Measurements from ENCODE around the gene MICB.
"Not testable (repeated sequence)": the region's sequence is repeated elsewhere in the genome, so short reads cannot be mapped to it uniquely, and the experiment has no call there.

The MICB gene

GRCh38 chr6:31485055-31485454 lies 12.9 kb upstream of the MICB start:
- H3K4me1 ChIP-seq (ENCODE audit: control insufficient read depth in 2 of 2, insufficient read depth in 2 of 2, low read length in 2 of 2): no peaks in the 10 kb centered on the region
- H3K27ac ChIP-seq (ENCODE audit: low read depth in 2 of 2, low read length in 2 of 2): no peak overlapping the region
- no peaks in the 10 kb centered on the region for H3K27me3 ChIP-seq (ENCODE audit: control insufficient read depth in 2 of 2, insufficient read depth in 2 of 2, low read length in 2 of 2)
- H3K36me3 ChIP-seq (ENCODE audit: control insufficient read depth in 2 of 2, insufficient read depth in 2 of 2, low read length in 2 of 2): no peaks in the 10 kb centered on the region
- H3K9me3 ChIP-seq (ENCODE audit: control insufficient read depth in 2 of 2, low read length in 2 of 2): no peaks in the 10 kb centered on the region
- no peak overlapping the region for H3K4me3 ChIP-seq (ENCODE audit: low read length in 2 of 2)
- H3K9ac ChIP-seq (ENCODE audit: low read depth in 1 of 2, low read length in 2 of 2): no peak overlapping the region

- H3K4me1 ChIP-seq (ENCODE audit: control insufficient read depth in 2 of 2, insufficient read depth in 2 of 2, low read length in 2 of 2); H3K9ac ChIP-seq (ENCODE audit: low read depth in 1 of 2, low read length in 2 of 2); H3K27me3 ChIP-seq (ENCODE audit: control insufficient read depth in 2 of 2, insufficient read depth in 2 of 2, low read length in 2 of 2); H3K9me3 ChIP-seq (ENCODE audit: control insufficient read depth in 2 of 2, low read length in 2 of 2); H3K4me3 ChIP-seq (ENCODE audit: low read length in 2 of 2); H3K27ac ChIP-seq (ENCODE audit: low read depth in 2 of 2, low read length in 2 of 2); H3K36me3 ChIP-seq (ENCODE audit: control insufficient read depth in 2 of 2, insufficient read depth in 2 of 2, low read length in 2 of 2): not testable (repeated sequence)
Measured at GRCh38 chr6:31486065-31486837, 11.7 kb upstream of the MICB start.

GRCh38 chr6:31487674-31488073 lies 10.3 kb upstream of the MICB start:
- not testable (repeated sequence) for H3K36me3 ChIP-seq (ENCODE audit: control insufficient read depth in 2 of 2, insufficient read depth in 2 of 2, low read length in 2 of 2); H3K27me3 ChIP-seq (ENCODE audit: control insufficient read depth in 2 of 2, insufficient read depth in 2 of 2, low read length in 2 of 2); H3K9ac ChIP-seq (ENCODE audit: low read depth in 1 of 2, low read length in 2 of 2); H3K4me3 ChIP-seq (ENCODE audit: low read length in 2 of 2); H3K27ac ChIP-seq (ENCODE audit: low read depth in 2 of 2, low read length in 2 of 2); H3K9me3 ChIP-seq (ENCODE audit: control insufficient read depth in 2 of 2, low read length in 2 of 2); H3K4me1 ChIP-seq (ENCODE audit: control insufficient read depth in 2 of 2, insufficient read depth in 2 of 2, low read length in 2 of 2)

GRCh38 chr6:31489086-31489485 lies 8.9 kb upstream of the MICB start:
- H3K27ac ChIP-seq (ENCODE audit: low read depth in 2 of 2, low read length in 2 of 2): peak overlapping the region in 1 of 2 donors; percentile 53

GRCh38 chr6:31490115-31490873 lies 7.7 kb upstream of the MICB start:
- Histone ChIP-seq H3K4me1 (ENCODE audit: control insufficient read depth in 2 of 2, insufficient read depth in 2 of 2, low read length in 2 of 2) (peaks cover 9 to 12% of the 10 kb centered on the region in 2 donors), H3K27ac (ENCODE audit: low read depth in 2 of 2, low read length in 2 of 2) (no peak overlapping the region), H3K9ac (ENCODE audit: low read depth in 1 of 2, low read length in 2 of 2) (no peak overlapping the region)

More at GRCh38 chr6:31489086-31489485, 8.9 kb upstream of the MICB start:
- H3K4me1 ChIP-seq (ENCODE audit: control insufficient read depth in 2 of 2, insufficient read depth in 2 of 2, low read length in 2 of 2): peaks cover 7 to 10% of the 10 kb centered on the region in 2 donors
- H3K4me3 ChIP-seq (ENCODE audit: low read length in 2 of 2): no peak overlapping the region
- no peak overlapping the region for H3K9ac ChIP-seq (ENCODE audit: low read depth in 1 of 2, low read length in 2 of 2)
- peaks cover 0 to 2% of the 10 kb centered on the region in 2 donors for H3K27me3 ChIP-seq (ENCODE audit: control insufficient read depth in 2 of 2, insufficient read depth in 2 of 2, low read length in 2 of 2)
- H3K36me3 ChIP-seq (ENCODE audit: control insufficient read depth in 2 of 2, insufficient read depth in 2 of 2, low read length in 2 of 2): no peaks in the 10 kb centered on the region
- no peaks in the 10 kb centered on the region for H3K9me3 ChIP-seq (ENCODE audit: control insufficient read depth in 2 of 2, low read length in 2 of 2)

GRCh38 chr6:31493550-31493874 lies 4.4 kb upstream of the MICB start:
- H3K36me3 ChIP-seq (ENCODE audit: control insufficient read depth in 2 of 2, insufficient read depth in 2 of 2, low read length in 2 of 2); H3K9me3 ChIP-seq (ENCODE audit: control insufficient read depth in 2 of 2, low read length in 2 of 2); H3K27ac ChIP-seq (ENCODE audit: low read depth in 2 of 2, low read length in 2 of 2); H3K27me3 ChIP-seq (ENCODE audit: control insufficient read depth in 2 of 2, insufficient read depth in 2 of 2, low read length in 2 of 2); H3K9ac ChIP-seq (ENCODE audit: low read depth in 1 of 2, low read length in 2 of 2): not testable (repeated sequence)
- peaks cover 17 to 22% of the 10 kb centered on the region in 2 donors for H3K4me1 ChIP-seq (ENCODE audit: control insufficient read depth in 2 of 2, insufficient read depth in 2 of 2, low read length in 2 of 2)
- H3K4me3 ChIP-seq (ENCODE audit: low read length in 2 of 2): peak overlapping the region in 1 of 2 donors; percentile 81

More at GRCh38 chr6:31490115-31490873, 7.7 kb upstream of the MICB start:
- Histone ChIP-seq H3K9me3 (ENCODE audit: control insufficient read depth in 2 of 2, low read length in 2 of 2) (no peaks in the 10 kb centered on the region), H3K36me3 (ENCODE audit: control insufficient read depth in 2 of 2, insufficient read depth in 2 of 2, low read length in 2 of 2) (no peaks in the 10 kb centered on the region), H3K27me3 (ENCODE audit: control insufficient read depth in 2 of 2, insufficient read depth in 2 of 2, low read length in 2 of 2) (peaks cover 0 to 2% of the 10 kb centered on the region in 2 donors), H3K4me3 (ENCODE audit: low read length in 2 of 2) (no peak overlapping the region)

GRCh38 chr6:31493875-31494694 lies 3.9 kb upstream of the MICB start:
- Histone ChIP-seq H3K27ac (ENCODE audit: low read depth in 2 of 2, low read length in 2 of 2) (peak overlapping the region; percentile 69 to 77), H3K27me3 (ENCODE audit: control insufficient read depth in 2 of 2, insufficient read depth in 2 of 2, low read length in 2 of 2) (peaks cover 0 to 10% of the 10 kb centered on the region in 2 donors), H3K36me3 (ENCODE audit: control insufficient read depth in 2 of 2, insufficient read depth in 2 of 2, low read length in 2 of 2) (no peaks in the 10 kb centered on the region), H3K9ac (ENCODE audit: low read depth in 1 of 2, low read length in 2 of 2) (peak overlapping the region; percentile 74 to 80), H3K4me3 (ENCODE audit: low read length in 2 of 2) (peak overlapping the region; percentile 71 to 81), H3K9me3 (ENCODE audit: control insufficient read depth in 2 of 2, low read length in 2 of 2) (no peaks in the 10 kb centered on the region), H3K4me1 (ENCODE audit: control insufficient read depth in 2 of 2, insufficient read depth in 2 of 2, low read length in 2 of 2) (peaks cover 20 to 27% of the 10 kb centered on the region in 2 donors)

GRCh38 chr6:31495580-31495979 lies 2.4 kb upstream of the MICB start:
- Histone ChIP-seq H3K4me1 (ENCODE audit: control insufficient read depth in 2 of 2, insufficient read depth in 2 of 2, low read length in 2 of 2) (peaks cover 17 to 25% of the 10 kb centered on the region in 2 donors), H3K36me3 (ENCODE audit: control insufficient read depth in 2 of 2, insufficient read depth in 2 of 2, low read length in 2 of 2) (no peaks in the 10 kb centered on the region), H3K9ac (ENCODE audit: low read depth in 1 of 2, low read length in 2 of 2) (no peak overlapping the region), H3K27me3 (ENCODE audit: control insufficient read depth in 2 of 2, insufficient read depth in 2 of 2, low read length in 2 of 2) (peaks cover 0 to 11% of the 10 kb centered on the region in 2 donors), H3K9me3 (ENCODE audit: control insufficient read depth in 2 of 2, low read length in 2 of 2) (no peaks in the 10 kb centered on the region), H3K27ac (ENCODE audit: low read depth in 2 of 2, low read length in 2 of 2) (no peak overlapping the region), H3K4me3 (ENCODE audit: low read length in 2 of 2) (peak overlapping the region in 1 of 2 donors; percentile 81)

- H3K36me3 ChIP-seq (ENCODE audit: control insufficient read depth in 2 of 2, insufficient read depth in 2 of 2, low read length in 2 of 2); H3K27ac ChIP-seq (ENCODE audit: low read depth in 2 of 2, low read length in 2 of 2); H3K9me3 ChIP-seq (ENCODE audit: control insufficient read depth in 2 of 2, low read length in 2 of 2): not testable (repeated sequence)
- H3K4me1 ChIP-seq (ENCODE audit: control insufficient read depth in 2 of 2, insufficient read depth in 2 of 2, low read length in 2 of 2): peaks cover 15 to 23% of the 10 kb centered on the region in 2 donors
- peak overlapping the region in 1 of 2 donors; percentile 68 for H3K9ac ChIP-seq (ENCODE audit: low read depth in 1 of 2, low read length in 2 of 2)
- peak overlapping the region; percentile 75 to 80 for H3K4me3 ChIP-seq (ENCODE audit: low read length in 2 of 2)
- peaks cover 0 to 11% of the 10 kb centered on the region in 2 donors for H3K27me3 ChIP-seq (ENCODE audit: control insufficient read depth in 2 of 2, insufficient read depth in 2 of 2, low read length in 2 of 2)
Measured at GRCh38 chr6:31496826-31497225, 1.1 kb upstream of the MICB start.

All from mucosa of rectum (tissue), 2 donors.